ENCODE data around the gene WBP4. TPM values are rescaled to one million over a fixed set of nuclear protein-coding genes. Genes with fewer than 3 reads are reported as not detected.

Gene WBP4
- total and polyA plus RNA-seq, 2 of the 4 experiments (the other 2 are of a cell fraction): 4.3 to 11.0 TPM

DNA sequence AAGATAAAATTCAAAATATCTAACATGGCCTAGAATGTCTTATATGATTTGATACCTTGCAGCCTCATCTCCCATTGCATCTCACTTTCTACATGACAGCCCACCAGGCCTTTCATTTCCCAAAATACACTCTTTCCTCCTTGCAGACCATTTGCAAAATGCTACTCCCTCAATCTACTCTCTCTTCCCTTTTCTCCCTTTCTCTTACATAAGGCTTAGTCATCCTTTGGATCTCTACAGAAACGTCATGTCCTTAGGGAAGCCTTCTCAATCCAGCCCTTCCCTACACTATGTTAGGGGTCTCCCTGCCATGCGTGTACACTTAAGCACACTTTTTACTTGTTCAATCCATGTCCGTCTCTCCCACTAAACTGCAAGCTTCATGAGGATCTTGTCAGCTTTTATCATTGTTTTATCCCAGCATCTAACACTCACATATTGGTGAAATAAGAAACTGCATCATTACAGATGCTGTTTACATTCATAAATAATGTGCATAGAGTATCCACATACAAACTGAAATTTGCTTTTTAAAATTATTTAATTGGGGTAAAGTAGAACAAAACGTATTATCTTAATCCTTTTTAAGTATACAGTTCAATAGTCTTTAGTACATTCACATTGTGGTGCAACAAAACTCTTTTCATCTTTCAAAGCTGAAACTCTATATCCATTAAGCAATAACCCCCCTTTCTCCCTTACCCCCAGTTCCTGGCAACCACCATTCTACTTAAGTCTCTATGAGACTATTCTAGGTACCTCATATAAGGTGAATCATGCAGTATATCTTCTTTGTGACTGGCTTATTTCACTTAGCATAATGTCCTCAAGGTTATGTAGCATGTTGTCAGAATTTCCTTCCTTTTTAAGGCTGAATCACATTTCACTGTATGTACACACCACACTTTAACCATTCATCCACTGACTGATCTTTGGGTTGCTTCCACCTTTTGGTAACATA is 11.5 kb upstream of the WBP4 start:
- no peak overlapping the region for H3K9ac ChIP-seq (ENCODE audit: low read depth, low read length)
- H2BK15ac ChIP-seq (ENCODE audit: low read depth, low read length): no peak overlapping the region
- H2BK5ac ChIP-seq (ENCODE audit: low read depth, low read length, poor library complexity, severe bottlenecking): no peak overlapping the region
- H3K9me1 ChIP-seq (ENCODE audit: insufficient read depth, low read length): peaks cover 4% of the 10 kb centered on the region; the same call in 1 of the 2 replicates
- H3K18ac ChIP-seq (ENCODE audit: low read depth, low read length): no peak overlapping the region
- BruUV-seq (replicated peaks): no TSS peak
- H3K4ac ChIP-seq (ENCODE audit: low read depth, low read length): no peak overlapping the region
- no peak overlapping the region for H2BK120ac ChIP-seq (ENCODE audit: low read depth, low read length)
- in situ Hi-C loops (cut with MboI; ENCODE audit: low sequenced_read_pairs): loop anchor here (10.0 kb wide), 1 partner anchor 265 kb away; the partner anchor contains the start of gene SLC25A15
- no peak overlapping the region for H4K5ac ChIP-seq (ENCODE audit: low read depth, low read length)
- ChIA-PET POLR2A (ENCODE audit: unreplicated experiment) (no interaction called here), CTCF (no interaction called here)
- no peaks in the 10 kb centered on the region; the same call in 1 of the 2 replicates for H3K36me3 ChIP-seq (ENCODE audit: control insufficient read depth, insufficient read depth, low read length)
- no peak overlapping the region for H2AFZ ChIP-seq (replicated peaks; ENCODE audit: low read length, poor library complexity)
- no peaks in the 10 kb centered on the region; the same call in 1 of the 2 replicates for H3K9me3 ChIP-seq (ENCODE audit: control insufficient read depth, insufficient read depth, low read length)
- H3K56ac ChIP-seq (ENCODE audit: extremely low read depth, insufficient read depth, low read length): no peak overlapping the region
- no peak overlapping the region for H3K14ac ChIP-seq (replicated peaks; ENCODE audit: low read depth, low read length)
- no peak overlapping the region for H3K23ac ChIP-seq (ENCODE audit: low read depth, low read length)
- H2BK20ac ChIP-seq (ENCODE audit: low read depth, low read length): no peak overlapping the region
- H2AK9ac ChIP-seq (replicated peaks; ENCODE audit: low read depth, low read length, poor library complexity): no peak overlapping the region
- H3K27me3 ChIP-seq (ENCODE audit: control insufficient read depth, insufficient read depth, low read length): no peaks in the 10 kb centered on the region
- H2AK5ac ChIP-seq (ENCODE audit: low read depth, low read length): no peak overlapping the region
- ATAC-seq (ENCODE audit: low read depth) (no peak), DNase-seq (no peak)
- dilution Hi-C loops (cut with HindIII; ENCODE audit: low sequenced_read_pairs, unreplicated experiment): no loop called here
- no peak overlapping the region for H4K8ac ChIP-seq (ENCODE audit: low read depth in 2 of 2, low read length in 2 of 2)
- no peak overlapping the region for H3K4me3 ChIP-seq (ENCODE audit: insufficient read depth, low read depth, low read length)
- H3K4me2 ChIP-seq (ENCODE audit: low read depth, low read length): no peak overlapping the region
- no peak overlapping the region for H4K91ac ChIP-seq (ENCODE audit: insufficient read depth, low read depth, low read length)
- H4K20me1 ChIP-seq (ENCODE audit: insufficient read depth, low read length): peaks cover 47% of the 10 kb centered on the region
- H3K4me1 ChIP-seq (ENCODE audit: control insufficient read depth, insufficient read depth, low read length): peaks cover 9% of the 10 kb centered on the region; the same call in 1 of the 2 replicates
- no peak overlapping the region for H3K27ac ChIP-seq (ENCODE audit: insufficient read depth, low read length)
- intact Hi-C loops (cut with micrococcal nuclease): loop anchor here (5.0 to 10.0 kb wide), 2 partner anchors 62 to 275 kb away; partner anchors contain the start of gene MRPS31
- 94% methylated on average over 3 of the region's 4 CpGs; no CpG with 5 or more reads in 1 of the 2 experiments for WGBS, 2 experiments (ENCODE audit: extremely low coverage in 2 of 2, insufficient read length in 1 of 2)
- H3K79me1 ChIP-seq (ENCODE audit: low read depth in 1 of 2, low read length in 2 of 2): peaks cover 21 to 50% of the 10 kb centered on the region in 2 experiments
- TF ChIP-seq NFE2L2 (IDR thresholded peaks at IDR 0.05; ENCODE audit: low read depth, low read length): no peak
- TF ChIP-seq ELK1 (IDR thresholded peaks at IDR 0.05; ENCODE audit: borderline replicate concordance, low read depth, low read length): no peak
- TF ChIP-seq MAFK (IDR thresholded peaks at IDR 0.05; ENCODE audit: low read depth, low read length): no peak
- TF ChIP-seq, protein P1, sequence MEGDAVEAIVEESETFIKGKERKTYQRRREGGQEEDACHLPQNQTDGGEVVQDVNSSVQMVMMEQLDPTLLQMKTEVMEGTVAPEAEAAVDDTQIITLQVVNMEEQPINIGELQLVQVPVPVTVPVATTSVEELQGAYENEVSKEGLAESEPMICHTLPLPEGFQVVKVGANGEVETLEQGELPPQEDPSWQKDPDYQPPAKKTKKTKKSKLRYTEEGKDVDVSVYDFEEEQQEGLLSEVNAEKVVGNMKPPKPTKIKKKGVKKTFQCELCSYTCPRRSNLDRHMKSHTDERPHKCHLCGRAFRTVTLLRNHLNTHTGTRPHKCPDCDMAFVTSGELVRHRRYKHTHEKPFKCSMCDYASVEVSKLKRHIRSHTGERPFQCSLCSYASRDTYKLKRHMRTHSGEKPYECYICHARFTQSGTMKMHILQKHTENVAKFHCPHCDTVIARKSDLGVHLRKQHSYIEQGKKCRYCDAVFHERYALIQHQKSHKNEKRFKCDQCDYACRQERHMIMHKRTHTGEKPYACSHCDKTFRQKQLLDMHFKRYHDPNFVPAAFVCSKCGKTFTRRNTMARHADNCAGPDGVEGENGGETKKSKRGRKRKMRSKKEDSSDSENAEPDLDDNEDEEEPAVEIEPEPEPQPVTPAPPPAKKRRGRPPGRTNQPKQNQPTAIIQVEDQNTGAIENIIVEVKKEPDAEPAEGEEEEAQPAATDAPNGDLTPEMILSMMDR (conservative IDR thresholded peaks at IDR 0.05; ENCODE audit: low read depth, low read length): no peak
- no peak for TF ChIP-seq FOS (IDR thresholded peaks at IDR 0.05; ENCODE audit: low read depth, low read length)
- no peak for TF ChIP-seq RAD21 (IDR thresholded peaks at IDR 0.05; ENCODE audit: low read length)
- no peak for TF ChIP-seq MAZ (IDR thresholded peaks at IDR 0.05; ENCODE audit: borderline replicate concordance, low read depth, low read length)
- no peak for TF ChIP-seq BHLHE40 (IDR thresholded peaks at IDR 0.05; ENCODE audit: low read depth, low read length)
- no peak for TF ChIP-seq MXI1 (IDR thresholded peaks at IDR 0.05; ENCODE audit: borderline replicate concordance, low read depth, low read length)
- no peak for TF ChIP-seq SMC3 (IDR thresholded peaks at IDR 0.05; ENCODE audit: low read depth, low read length)
- no peak for TF ChIP-seq USF2 (IDR thresholded peaks at IDR 0.05; ENCODE audit: low read depth, low read length)
- no peak for TF ChIP-seq CHD1 (IDR thresholded peaks at IDR 0.05; ENCODE audit: low read depth, low read length)
- no peak for TF ChIP-seq RFX5 (IDR thresholded peaks at IDR 0.05; ENCODE audit: low read depth, low read length)
- no peak for TF ChIP-seq POLR2A (IDR thresholded peaks at IDR 0.05; ENCODE audit: low read depth, low read length)

All from IMR-90 (cell line).